Suprapubic skin (tissue), 4 donors: Measurements from ENCODE around the gene NCAPD2. TPM values are rescaled to one million over a fixed set of nuclear protein-coding genes. Genes with fewer than 3 reads are reported as not detected.

Experiments used
- DNase-seq, 2 donors: peaks; one replicate each; pipeline ENCODE4 v3.0.0-alpha.2; 2019; ENCODE audit warnings: low spot score in 2 of 2
- H3K27ac ChIP-seq: fragments of 200-600 bp; sonication (generic); one replicate; pipeline ENCODE4 v1.5.1; 2019
- H3K27me3 ChIP-seq: fragments of 200-600 bp; sonication (generic); one replicate; pipeline ENCODE4 v1.5.1; 2019
- H3K36me3 ChIP-seq: fragments of 200-600 bp; sonication (generic); one replicate; pipeline ENCODE4 v1.5.1; 2019
- H3K4me1 ChIP-seq: fragments of 200-600 bp; sonication (generic); one replicate; pipeline ENCODE4 v1.5.1; 2019
- H3K4me3 ChIP-seq: fragments of 200-600 bp; sonication (generic); one replicate; pipeline ENCODE4 v1.5.1; 2019; ENCODE audit warnings: mild to moderate bottlenecking
- H3K9me3 ChIP-seq: fragments of 200-600 bp; sonication (generic); one replicate; pipeline ENCODE4 v1.5.1; 2019
- EP300 ChIP-seq: sonication (generic); formaldehyde crosslinking; IDR thresholded peaks from one replicate; pipeline ENCODE4 v1.6.1; 2017; ENCODE audit warnings: antibody characterized with exemption
- POLR2A ChIP-seq, 2 donors: fragments of 450-650 bp; IDR thresholded peaks; one replicate each; pipeline ENCODE4 v1.6.1; 2017; ENCODE audit warnings: antibody characterized with exemption in 2 of 2, mild to moderate bottlenecking in 2 of 2, moderate library complexity in 2 of 2
- POLR2AphosphoS5 ChIP-seq, 3 donors: sonication (generic); formaldehyde crosslinking; IDR thresholded peaks; one replicate each; pipeline ENCODE4 v1.6.1; 2017; ENCODE audit warnings: antibody characterized with exemption in 3 of 3
- WGBS: methylation state at CpG from one replicate; pipeline ENCODE4 v1.1.5; 2018; 5-methylcytosine and 5-hydroxymethylcytosine counted together
- total RNA-seq, 4 donors: library from RNA; depleted of rRNA; stranded (reverse); fragments of >200 nt; gene quantifications; one replicate each; pipeline ENCODE4 v1.1.0, GENCODE V29; 2016
- TF ChIP-seq, protein P1 (sequence below), 2 donors: fragments of 200-600 bp in 1 of 2; fragments of 450-650 bp in 1 of 2; sonication (generic) in 1 of 2; IDR thresholded peaks; one replicate each; pipeline ENCODE4 v1.5.1; 2016 to 2019; ENCODE audit warnings: antibody characterized with exemption in 2 of 2, mild to moderate bottlenecking in 1 of 2, moderate library complexity in 1 of 2

The NCAPD2 gene
- total RNA-seq, 4 donors from 2014 or later = 22.6 to 43.2 (median 31.0) TPM

DNA sequence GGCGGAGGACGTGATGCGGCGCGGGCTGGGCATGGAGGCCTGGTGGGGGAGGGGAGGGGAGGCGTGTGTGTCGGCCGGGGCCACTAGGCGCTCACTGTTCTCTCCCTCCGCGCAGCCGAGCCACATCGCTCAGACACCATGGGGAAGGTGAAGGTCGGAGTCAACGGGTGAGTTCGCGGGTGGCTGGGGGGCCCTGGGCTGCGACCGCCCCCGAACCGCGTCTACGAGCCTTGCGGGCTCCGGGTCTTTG is 40.7 kb downstream of the NCAPD2 start:
- no peak for TF ChIP-seq EP300
- TF ChIP-seq POLR2A (IDR thresholded peaks at IDR 0.05) = no peak
- TF ChIP-seq, protein P1, sequence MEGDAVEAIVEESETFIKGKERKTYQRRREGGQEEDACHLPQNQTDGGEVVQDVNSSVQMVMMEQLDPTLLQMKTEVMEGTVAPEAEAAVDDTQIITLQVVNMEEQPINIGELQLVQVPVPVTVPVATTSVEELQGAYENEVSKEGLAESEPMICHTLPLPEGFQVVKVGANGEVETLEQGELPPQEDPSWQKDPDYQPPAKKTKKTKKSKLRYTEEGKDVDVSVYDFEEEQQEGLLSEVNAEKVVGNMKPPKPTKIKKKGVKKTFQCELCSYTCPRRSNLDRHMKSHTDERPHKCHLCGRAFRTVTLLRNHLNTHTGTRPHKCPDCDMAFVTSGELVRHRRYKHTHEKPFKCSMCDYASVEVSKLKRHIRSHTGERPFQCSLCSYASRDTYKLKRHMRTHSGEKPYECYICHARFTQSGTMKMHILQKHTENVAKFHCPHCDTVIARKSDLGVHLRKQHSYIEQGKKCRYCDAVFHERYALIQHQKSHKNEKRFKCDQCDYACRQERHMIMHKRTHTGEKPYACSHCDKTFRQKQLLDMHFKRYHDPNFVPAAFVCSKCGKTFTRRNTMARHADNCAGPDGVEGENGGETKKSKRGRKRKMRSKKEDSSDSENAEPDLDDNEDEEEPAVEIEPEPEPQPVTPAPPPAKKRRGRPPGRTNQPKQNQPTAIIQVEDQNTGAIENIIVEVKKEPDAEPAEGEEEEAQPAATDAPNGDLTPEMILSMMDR (IDR thresholded peaks at IDR 0.05) = no peak
- no peak for TF ChIP-seq POLR2AphosphoS5 (IDR thresholded peaks at IDR 0.05)
- peak in 1 of 2 donors; percentile 89 for DNase-seq
- Histone ChIP-seq H3K4me3 (peak overlapping the region; percentile 96), H3K27me3 (no peaks in the 10 kb centered on the region), H3K36me3 (peaks cover 49% of the 10 kb centered on the region), H3K27ac (peak overlapping the region; percentile 98), H3K9me3 (no peaks in the 10 kb centered on the region), H3K4me1 (peaks cover 57% of the 10 kb centered on the region)
- under 1% methylated on average over 20 of the region's 25 CpGs for WGBS

DNA sequence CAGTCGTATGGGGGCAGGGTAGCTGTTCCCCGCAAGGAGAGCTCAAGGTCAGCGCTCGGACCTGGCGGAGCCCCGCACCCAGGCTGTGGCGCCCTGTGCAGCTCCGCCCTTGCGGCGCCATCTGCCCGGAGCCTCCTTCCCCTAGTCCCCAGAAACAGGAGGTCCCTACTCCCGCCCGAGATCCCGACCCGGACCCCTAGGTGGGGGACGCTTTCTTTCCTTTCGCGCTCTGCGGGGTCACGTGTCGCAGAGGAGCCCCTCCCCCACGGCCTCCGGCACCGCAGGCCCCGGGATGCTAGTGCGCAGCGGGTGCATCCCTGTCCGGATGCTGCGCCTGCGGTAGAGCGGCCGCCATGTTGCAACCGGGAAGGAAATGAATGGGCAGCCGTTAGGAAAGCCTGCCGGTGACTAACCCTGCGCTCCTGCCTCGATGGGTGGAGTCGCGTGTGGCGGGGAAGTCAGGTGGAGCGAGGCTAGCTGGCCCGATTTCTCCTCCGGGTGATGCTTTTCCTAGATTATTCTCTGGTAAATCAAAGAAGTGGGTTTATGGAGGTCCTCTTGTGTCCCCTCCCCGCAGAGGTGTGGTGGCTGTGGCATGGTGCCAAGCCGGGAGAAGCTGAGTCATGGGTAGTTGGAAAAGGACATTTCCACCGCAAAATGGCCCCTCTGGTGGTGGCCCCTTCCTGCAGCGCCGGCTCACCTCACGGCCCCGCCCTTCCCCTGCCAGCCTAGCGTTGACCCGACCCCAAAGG is 41.2 kb downstream of the NCAPD2 start:
- Histone ChIP-seq H3K4me3 (peak overlapping the region; percentile 96), H3K27me3 (no peaks in the 10 kb centered on the region), H3K36me3 (peaks cover 44% of the 10 kb centered on the region), H3K4me1 (peaks cover 62% of the 10 kb centered on the region), H3K27ac (peak overlapping the region; percentile 98), H3K9me3 (no peaks in the 10 kb centered on the region)
- TF ChIP-seq POLR2AphosphoS5 (IDR thresholded peaks at IDR 0.05) = peak in 2 of 3 donors; percentile 86 to 91
- no peak for TF ChIP-seq POLR2A (IDR thresholded peaks at IDR 0.05)
- DNase-seq = peak; percentile 93
- 0% methylated on average over 15 of the region's 52 CpGs for WGBS

DNA sequence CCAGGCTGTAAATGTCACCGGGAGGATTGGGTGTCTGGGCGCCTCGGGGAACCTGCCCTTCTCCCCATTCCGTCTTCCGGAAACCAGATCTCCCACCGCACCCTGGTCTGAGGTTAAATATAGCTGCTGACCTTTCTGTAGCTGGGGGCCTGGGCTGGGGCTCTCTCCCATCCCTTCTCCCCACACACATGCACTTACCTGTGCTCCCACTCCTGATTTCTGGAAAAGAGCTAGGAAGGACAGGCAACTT is 41.7 kb downstream of the NCAPD2 start:
- H3K27ac ChIP-seq = peak overlapping the region; percentile 98
- H3K36me3 ChIP-seq = peaks cover 39% of the 10 kb centered on the region
- H3K27me3 ChIP-seq = no peaks in the 10 kb centered on the region
- TF ChIP-seq POLR2A (IDR thresholded peaks at IDR 0.05) (no peak), EP300 (no peak), POLR2AphosphoS5 (IDR thresholded peaks at IDR 0.05) (no peak)
- TF ChIP-seq, protein P1 (IDR thresholded peaks at IDR 0.05) = no peak
- peak overlapping the region; percentile 96 for H3K4me3 ChIP-seq
- WGBS = 3% methylated on average over 6 of the region's 6 CpGs
- H3K4me1 ChIP-seq = peaks cover 67% of the 10 kb centered on the region
- H3K9me3 ChIP-seq = no peaks in the 10 kb centered on the region
- DNase-seq = no peak

DNA sequence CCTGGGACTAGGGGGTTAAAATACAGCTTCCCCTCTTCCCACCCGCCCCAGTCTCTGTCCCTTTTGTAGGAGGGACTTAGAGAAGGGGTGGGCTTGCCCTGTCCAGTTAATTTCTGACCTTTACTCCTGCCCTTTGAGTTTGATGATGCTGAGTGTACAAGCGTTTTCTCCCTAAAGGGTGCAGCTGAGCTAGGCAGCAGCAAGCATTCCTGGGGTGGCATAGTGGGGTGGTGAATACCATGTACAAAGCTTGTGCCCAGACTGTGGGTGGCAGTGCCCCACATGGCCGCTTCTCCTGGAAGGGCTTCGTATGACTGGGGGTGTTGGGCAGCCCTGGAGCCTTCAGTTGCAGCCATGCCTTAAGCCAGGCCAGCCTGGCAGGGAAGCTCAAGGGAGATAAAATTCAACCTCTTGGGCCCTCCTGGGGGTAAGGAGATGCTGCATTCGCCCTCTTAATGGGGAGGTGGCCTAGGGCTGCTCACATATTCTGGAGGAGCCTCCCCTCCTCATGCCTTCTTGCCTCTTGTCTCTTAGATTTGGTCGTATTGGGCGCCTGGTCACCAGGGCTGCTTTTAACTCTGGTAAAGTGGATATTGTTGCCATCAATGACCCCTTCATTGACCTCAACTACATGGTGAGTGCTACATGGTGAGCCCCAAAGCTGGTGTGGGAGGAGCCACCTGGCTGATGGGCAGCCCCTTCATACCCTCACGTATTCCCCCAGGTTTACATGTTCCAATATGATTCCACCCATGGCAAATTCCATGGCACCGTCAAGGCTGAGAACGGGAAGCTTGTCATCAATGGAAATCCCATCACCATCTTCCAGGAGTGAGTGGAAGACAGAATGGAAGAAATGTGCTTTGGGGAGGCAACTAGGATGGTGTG is 42.3 kb downstream of the NCAPD2 start:
- H3K4me3 ChIP-seq = peak overlapping the region; percentile 96
- TF ChIP-seq EP300 (no peak), POLR2AphosphoS5 (IDR thresholded peaks at IDR 0.05) (no peak), POLR2A (IDR thresholded peaks at IDR 0.05) (no peak)
- TF ChIP-seq, protein P1 (IDR thresholded peaks at IDR 0.05) = no peak
- no peaks in the 10 kb centered on the region for H3K9me3 ChIP-seq
- no peaks in the 10 kb centered on the region for H3K27me3 ChIP-seq
- DNase-seq = no peak
- peaks cover 33% of the 10 kb centered on the region for H3K36me3 ChIP-seq
- H3K4me1 ChIP-seq = peaks cover 73% of the 10 kb centered on the region
- 44% methylated on average over 9 of the region's 10 CpGs for WGBS
- H3K27ac ChIP-seq = peak overlapping the region; percentile 98

DNA sequence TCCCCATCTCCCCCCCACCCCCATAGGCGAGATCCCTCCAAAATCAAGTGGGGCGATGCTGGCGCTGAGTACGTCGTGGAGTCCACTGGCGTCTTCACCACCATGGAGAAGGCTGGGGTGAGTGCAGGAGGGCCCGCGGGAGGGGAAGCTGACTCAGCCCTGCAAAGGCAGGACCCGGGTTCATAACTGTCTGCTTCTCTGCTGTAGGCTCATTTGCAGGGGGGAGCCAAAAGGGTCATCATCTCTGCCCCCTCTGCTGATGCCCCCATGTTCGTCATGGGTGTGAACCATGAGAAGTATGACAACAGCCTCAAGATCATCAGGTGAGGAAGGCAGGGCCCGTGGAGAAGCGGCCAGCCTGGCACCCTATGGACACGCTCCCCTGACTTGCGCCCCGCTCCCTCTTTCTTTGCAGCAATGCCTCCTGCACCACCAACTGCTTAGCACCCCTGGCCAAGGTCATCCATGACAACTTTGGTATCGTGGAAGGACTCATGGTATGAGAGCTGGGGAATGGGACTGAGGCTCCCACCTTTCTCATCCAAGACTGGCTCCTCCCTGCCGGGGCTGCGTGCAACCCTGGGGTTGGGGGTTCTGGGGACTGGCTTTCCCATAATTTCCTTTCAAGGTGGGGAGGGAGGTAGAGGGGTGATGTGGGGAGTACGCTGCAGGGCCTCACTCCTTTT is 43.1 kb downstream of the NCAPD2 start:
- Histone ChIP-seq H3K27me3 (no peaks in the 10 kb centered on the region), H3K4me1 (peaks cover 80% of the 10 kb centered on the region), H3K4me3 (no peak overlapping the region), H3K36me3 (peaks cover 28% of the 10 kb centered on the region), H3K27ac (peak overlapping the region; percentile 68), H3K9me3 (no peaks in the 10 kb centered on the region)
- TF ChIP-seq POLR2AphosphoS5 (IDR thresholded peaks at IDR 0.05) (no peak), EP300 (no peak), POLR2A (IDR thresholded peaks at IDR 0.05) (no peak)
- TF ChIP-seq, protein P1 (IDR thresholded peaks at IDR 0.05) = no peak
- no peak for DNase-seq
- WGBS = 61% methylated on average over 17 of the region's 19 CpGs
